RWPE2 (cell line): ENCODE measurements around the gene HEXA.
"Not testable (repeated sequence)": the region's sequence is repeated elsewhere in the genome, so short reads cannot be mapped to it uniquely, and the experiment has no call there.

ENCODE experiments used
- ATAC-seq: fragments of 200-7000 bp; cut with Tn5 transposase; 3 replicates; pipeline ENCODE4 v1.9.1; 2021; ENCODE audit warnings: low read depth
- DNase-seq: peaks from one replicate; pipeline ENCODE4 v3.0.0-alpha.2; 2020; ENCODE audit warnings: low spot score
- H3K27ac ChIP-seq: fragments of 450-650 bp; 2 replicates; pipeline ENCODE4 v1.5.1; 2017; ENCODE audit warnings: mild to moderate bottlenecking; ENCODE audit not compliant: poor library complexity, severe bottlenecking
- H3K27me3 ChIP-seq: fragments of 250-450 bp; sonication (Bioruptor Pico); 2 replicates; pipeline ENCODE4 v1.5.1; 2021; ENCODE audit warnings: mild to moderate bottlenecking, moderate library complexity; ENCODE audit not compliant: insufficient read depth, poor library complexity, severe bottlenecking
- H3K36me3 ChIP-seq: fragments of 250-450 bp; sonication (Bioruptor Pico); 2 replicates; pipeline ENCODE4 v1.5.1; 2020; ENCODE audit warnings: low read depth, mild to moderate bottlenecking, moderate library complexity
- H3K4me1 ChIP-seq: fragments of 250-450 bp; sonication (Bioruptor Pico); 2 replicates; pipeline ENCODE4 v1.5.1; 2021; ENCODE audit warnings: mild to moderate bottlenecking, moderate library complexity; ENCODE audit not compliant: insufficient read depth, poor library complexity, severe bottlenecking
- H3K4me3 ChIP-seq: fragments of 250-450 bp; sonication (Bioruptor Pico); 2 replicates; pipeline ENCODE4 v1.5.1; 2021; ENCODE audit warnings: mild to moderate bottlenecking, moderate library complexity; ENCODE audit not compliant: severe bottlenecking
- H3K9me3 ChIP-seq: fragments of 250-450 bp; sonication (Bioruptor Pico); 2 replicates; pipeline ENCODE4 v1.5.1; 2021; ENCODE audit warnings: mild to moderate bottlenecking, moderate library complexity; ENCODE audit not compliant: severe bottlenecking
- CTCF ChIP-seq: fragments of 450-650 bp; IDR thresholded peaks from one replicate; pipeline ENCODE4 v1.5.1; 2017; ENCODE audit warnings: mild to moderate bottlenecking, moderate library complexity; ENCODE audit not compliant: poor library complexity, severe bottlenecking

HEXA gene

GRCh38 chr15:72375846-72376581, at the start of gene HEXA:
Gene HEXA (minus strand): TSS chr15:72376014. CDS start chr15:72375972, 42 bp downstream.
- Histone ChIP-seq H3K27me3 (no peaks in the 10 kb centered on the region), H3K36me3 (peaks cover 3% of the 10 kb centered on the region; the same call in 1 of the 2 replicates), H3K4me3 (peak within 1 kb of the TSS; percentile 60), H3K9me3 (no peaks in the 10 kb centered on the region), H3K27ac (peak within 1 kb of the TSS; percentile 41), H3K4me1 (peaks cover 13% of the 10 kb centered on the region)
- ATAC-seq, result peak; percentile 86
- peak; percentile 99 for DNase-seq
- TF ChIP-seq CTCF, result no peak

- no peak overlapping the region for H3K27ac ChIP-seq
- DNase-seq (no peak), ATAC-seq (no peak)
- H3K4me3 ChIP-seq, result no peak overlapping the region
- no peak for TF ChIP-seq CTCF
- peaks cover 5% of the 10 kb centered on the region for H3K9me3 ChIP-seq
- no peaks in the 10 kb centered on the region for H3K36me3 ChIP-seq
- peaks cover 7% of the 10 kb centered on the region for H3K27me3 ChIP-seq
- H3K4me1 ChIP-seq, result no peaks in the 10 kb centered on the region
These were observed 47.4 kb upstream of the HEXA start for GRCh38 chr15:72423256-72423655.

- Histone ChIP-seq H3K4me3 (no peak overlapping the region), H3K9me3 (peaks cover 5% of the 10 kb centered on the region)
- peak; percentile 54; the same call in 1 of the 3 replicates for ATAC-seq
These were observed 45.7 kb upstream of the HEXA start for GRCh38 chr15:72421484-72421883.

GRCh38 chr15:72420576-72420975, 44.8 kb upstream of the HEXA start:
- no peak overlapping the region for H3K4me3 ChIP-seq
- peaks cover 7% of the 10 kb centered on the region for H3K27me3 ChIP-seq
- no peak overlapping the region for H3K27ac ChIP-seq
- ATAC-seq (no peak), DNase-seq (no peak)
- H3K9me3 ChIP-seq, result peaks cover 2% of the 10 kb centered on the region
- no peaks in the 10 kb centered on the region for H3K36me3 ChIP-seq
- no peak for TF ChIP-seq CTCF
- no peaks in the 10 kb centered on the region for H3K4me1 ChIP-seq

More at GRCh38 chr15:72421484-72421883, 45.7 kb upstream of the HEXA start:
- no peak for DNase-seq
- TF ChIP-seq CTCF, result no peak
- Histone ChIP-seq H3K4me1 (no peaks in the 10 kb centered on the region), H3K27me3 (peaks cover 7% of the 10 kb centered on the region), H3K36me3 (no peaks in the 10 kb centered on the region), H3K27ac (no peak overlapping the region)

GRCh38 chr15:72419768-72420167, 44.0 kb upstream of the HEXA start:
- H3K27me3 ChIP-seq, DNase-seq, H3K27ac ChIP-seq, H3K4me1 ChIP-seq, H3K36me3 ChIP-seq, H3K9me3 ChIP-seq, H3K4me3 ChIP-seq, ATAC-seq: not testable (repeated sequence)
